GM23338 (cell line): ENCODE data around the gene AAMDC. TPM values are rescaled to one million over a fixed set of nuclear protein-coding genes. Genes with fewer than 3 reads are reported as not detected.

Source experiments
- ATAC-seq: fragments of 200-7000 bp; cut with Tn5 transposase; 3 replicates; pipeline ENCODE4 v1.9.1; 2020
- DNase-seq: peaks from one replicate; pipeline ENCODE4 v3.0.0-alpha.2; 2015; ENCODE audit warnings: low spot score
- H2AFZ ChIP-seq: fragments of 200-600 bp; sonication (generic); 2 replicates; pipeline ENCODE4 v1.8.0; 2016; ENCODE audit warnings: antibody characterized with exemption, mild to moderate bottlenecking, moderate library complexity
- H3F3A ChIP-seq: fragments of 200-600 bp; sonication (generic); replicated peaks from 2 replicates; pipeline ENCODE4 v1.8.0; 2017; ENCODE audit warnings: antibody characterized with exemption, mixed run types, low read depth
- H3K27ac ChIP-seq: fragments of 200-600 bp; sonication (generic); 2 replicates; pipeline ENCODE4 v1.6.1; 2016; ENCODE audit warnings: low read depth
- H3K27me3 ChIP-seq: fragments of 200-600 bp; sonication (generic); 2 replicates; pipeline ENCODE4 v1.8.0; 2016; ENCODE audit warnings: mild to moderate bottlenecking, mixed run types, moderate library complexity; ENCODE audit not compliant: insufficient read depth
- H3K36me3 ChIP-seq: fragments of 200-600 bp; sonication (generic); 2 replicates; pipeline ENCODE4 v1.8.0; 2016; ENCODE audit warnings: mild to moderate bottlenecking; ENCODE audit not compliant: insufficient read depth
- H3K4me1 ChIP-seq: fragments of 200-600 bp; sonication (generic); 2 replicates; pipeline ENCODE4 v1.8.0; 2016; ENCODE audit warnings: mild to moderate bottlenecking, moderate library complexity; ENCODE audit not compliant: insufficient read depth
- H3K4me2 ChIP-seq: fragments of 200-600 bp; sonication (generic); 2 replicates; pipeline ENCODE4 v1.7.1; 2017; ENCODE audit warnings: mixed run types
- H3K4me3 ChIP-seq: fragments of 200-600 bp; sonication (generic); 2 replicates; pipeline ENCODE4 v1.6.1; 2016; ENCODE audit warnings: mixed run types
- H3K79me2 ChIP-seq: fragments of 200-600 bp; sonication (generic); replicated peaks from 2 replicates; pipeline ENCODE4 v1.8.0; 2017; ENCODE audit warnings: mild to moderate bottlenecking; ENCODE audit not compliant: insufficient read depth
- H3K9me2 ChIP-seq: fragments of 200-600 bp; sonication (generic); 2 replicates; pipeline ENCODE4 v1.8.0; 2017; ENCODE audit not compliant: insufficient read depth
- H4K20me1 ChIP-seq: fragments of 200-600 bp; sonication (generic); replicated peaks from 2 replicates; pipeline ENCODE4 v1.8.0; 2017; ENCODE audit warnings: mild to moderate bottlenecking; ENCODE audit not compliant: insufficient read depth
- H3K27ac Mint-ChIP-seq: 2 replicates; pipeline ENCODE4 v1.8.0; 2020; ENCODE audit warnings: inconsistent platforms, mild to moderate bottlenecking, moderate library complexity, mixed read lengths
- H3K27me3 Mint-ChIP-seq: 3 replicates; pipeline ENCODE4 v1.8.0; 2022; ENCODE audit warnings: low read depth, mild to moderate bottlenecking, moderate library complexity, mixed read lengths, inconsistent platforms; ENCODE audit not compliant: insufficient read depth, poor library complexity
- H3K36me3 Mint-ChIP-seq: 3 replicates; pipeline ENCODE4 v1.8.0; 2021; ENCODE audit warnings: low read depth, mild to moderate bottlenecking, inconsistent platforms, moderate library complexity, mixed read lengths
- H3K4me1 Mint-ChIP-seq: 3 replicates; pipeline ENCODE4 v1.8.0; 2020; ENCODE audit warnings: mild to moderate bottlenecking, inconsistent platforms, mixed read lengths
- H3K4me3 Mint-ChIP-seq: 3 replicates; pipeline ENCODE4 v1.8.0; 2021; ENCODE audit warnings: moderate library complexity, mild to moderate bottlenecking, inconsistent platforms, mixed read lengths
- H3K9me3 Mint-ChIP-seq: 3 replicates; pipeline ENCODE4 v1.8.0; 2020; ENCODE audit warnings: moderate library complexity, mild to moderate bottlenecking, inconsistent platforms, mixed read lengths
- CREB1 ChIP-seq: fragments of 250-450 bp; sonication (Bioruptor Pico); IDR thresholded peaks from 2 replicates; pipeline ENCODE4 v1.5.0; 2020; ENCODE audit warnings: low read depth, mild to moderate bottlenecking, moderate library complexity
- EZH2 ChIP-seq: fragments of 200-600 bp; sonication (generic); IDR thresholded peaks from one replicate; pipeline ENCODE4 v1.8.0; 2017; ENCODE audit warnings: antibody characterized with exemption, mild to moderate bottlenecking, low read depth; ENCODE audit not compliant: unreplicated experiment
- EZH2phosphoT487 ChIP-seq: fragments of 200-600 bp; sonication (generic); IDR thresholded peaks from one replicate; pipeline ENCODE4 v1.8.1; 2018; ENCODE audit warnings: antibody characterized with exemption; ENCODE audit not compliant: unreplicated experiment
- JUNB ChIP-seq: IDR thresholded peaks from one replicate; pipeline ENCODE4 v1.6.1; 2016; ENCODE audit warnings: antibody characterized with exemption; ENCODE audit not compliant: unreplicated experiment
- NANOG ChIP-seq: IDR thresholded peaks from 2 replicates; pipeline ENCODE4 v1.6.1; 2016; ENCODE audit warnings: antibody characterized with exemption, borderline replicate concordance
- POLR2AphosphoS5 ChIP-seq: IDR thresholded peaks from 2 replicates; pipeline ENCODE4 v1.6.1; 2016; ENCODE audit warnings: antibody characterized with exemption, low read depth
- STAT1 ChIP-seq: IDR thresholded peaks from one replicate; pipeline ENCODE4 v1.6.1; 2016; ENCODE audit warnings: antibody characterized with exemption; ENCODE audit not compliant: unreplicated experiment
- ZNF114 ChIP-seq: fragments of 250-450 bp; sonication (Bioruptor Pico); IDR thresholded peaks from 2 replicates; pipeline ENCODE4 v1.5.0; 2020; ENCODE audit warnings: mild to moderate bottlenecking, moderate library complexity
- ZNF331 ChIP-seq: fragments of 250-450 bp; sonication (Bioruptor Pico); IDR thresholded peaks from 2 replicates; pipeline ENCODE4 v1.5.0; 2020; ENCODE audit warnings: low read depth, mild to moderate bottlenecking, moderate library complexity
- ZNF462 ChIP-seq: fragments of 250-450 bp; sonication (Bioruptor Pico); IDR thresholded peaks from 2 replicates; pipeline ENCODE4 v1.5.0; 2020; ENCODE audit warnings: mild to moderate bottlenecking, moderate library complexity
- polyA plus RNA-seq: library from polyadenylated mRNA; unstranded; fragments of >200 nt; fragmentation: Nextera tagmentation; extraction: Ambion mirVana; gene quantifications from 2 replicates; pipeline ENCODE4 v1.2.1, GENCODE V29; 2016
- total RNA-seq: library from RNA; depleted of rRNA; stranded (reverse); fragments of >200 nt; shearing (Covaris generic); gene quantifications from 2 replicates; pipeline ENCODE4 v1.2.3, GENCODE V29; 2014
- TF ChIP-seq, protein P1 (sequence below): IDR thresholded peaks from 2 replicates; pipeline ENCODE4 v1.6.1; 2016; ENCODE audit warnings: antibody characterized with exemption
- TF ChIP-seq, protein P2 (sequence below): IDR thresholded peaks from one replicate; pipeline ENCODE4 v1.6.1; 2018; ENCODE audit warnings: antibody characterized with exemption; ENCODE audit not compliant: unreplicated experiment
- TF ChIP-seq, protein P3 (sequence below), 2 experiments: fragments of 200-600 bp in 1 of 2; sonication (generic) in 1 of 2; conservative IDR thresholded peaks; 2 replicates each; pipeline versions ENCODE4 v1.5.1 to v1.6.1; 2016 to 2017; ENCODE audit warnings: antibody characterized with exemption in 2 of 2, low read depth in 2 of 2, mild to moderate bottlenecking in 2 of 2, moderate library complexity in 1 of 2

AAMDC gene
- total and polyA plus RNA-seq, 2 experiments from 2014 or later: 5.3 to 50.2 TPM

DNA sequence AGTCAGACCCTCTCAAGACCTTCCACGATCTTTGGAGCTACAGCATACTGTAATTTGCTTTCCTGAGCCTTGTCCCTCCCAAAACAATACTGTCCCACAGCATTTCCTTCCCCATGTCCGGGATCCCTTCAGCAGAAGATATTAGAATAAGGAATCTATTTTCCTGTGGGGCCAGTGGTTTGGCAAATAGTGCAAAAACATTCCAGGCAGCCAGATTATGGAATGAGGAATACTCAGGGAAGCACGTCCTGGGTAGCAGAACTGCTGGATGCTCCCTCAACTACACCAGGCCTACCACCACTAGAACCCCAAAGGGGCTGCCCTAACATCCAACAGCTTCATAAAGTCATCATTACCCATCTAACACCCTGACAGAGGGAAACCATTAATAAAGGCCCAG lies 61.5 kb downstream of the AAMDC start:
- no peaks in the 10 kb centered on the region; the same call in 2 of the 3 replicates for H3K9me3 Mint-ChIP-seq
- H3K27me3 Mint-ChIP-seq: peaks cover 3% of the 10 kb centered on the region
- H3K36me3 ChIP-seq: peaks cover 4% of the 10 kb centered on the region; the same call in 1 of the 2 replicates
- H3K4me1 Mint-ChIP-seq: no peaks in the 10 kb centered on the region
- no peak overlapping the region for H3K27ac Mint-ChIP-seq
- H3K9me2 ChIP-seq: no peaks in the 10 kb centered on the region
- DNase-seq (no peak), ATAC-seq (no peak)
- H3F3A ChIP-seq: no peaks in the 10 kb centered on the region
- no peak overlapping the region for H3K4me3 ChIP-seq
- H3K27ac ChIP-seq: no peak overlapping the region
- no peaks in the 10 kb centered on the region for H3K79me2 ChIP-seq
- H2AFZ ChIP-seq: no peak overlapping the region
- H3K27me3 ChIP-seq: no peaks in the 10 kb centered on the region
- H3K4me1 ChIP-seq: no peaks in the 10 kb centered on the region; the same call in 1 of the 2 replicates
- TF ChIP-seq EZH2phosphoT487 (no peak), ZNF331 (CRISPR knock-in tag) (no peak), CREB1 (CRISPR knock-in tag) (no peak), NANOG (no peak), ZNF462 (CRISPR knock-in tag) (no peak), POLR2AphosphoS5 (no peak), ZNF114 (CRISPR knock-in tag) (no peak), JUNB (no peak), STAT1 (no peak), EZH2 (no peak)
- TF ChIP-seq, protein P1, sequence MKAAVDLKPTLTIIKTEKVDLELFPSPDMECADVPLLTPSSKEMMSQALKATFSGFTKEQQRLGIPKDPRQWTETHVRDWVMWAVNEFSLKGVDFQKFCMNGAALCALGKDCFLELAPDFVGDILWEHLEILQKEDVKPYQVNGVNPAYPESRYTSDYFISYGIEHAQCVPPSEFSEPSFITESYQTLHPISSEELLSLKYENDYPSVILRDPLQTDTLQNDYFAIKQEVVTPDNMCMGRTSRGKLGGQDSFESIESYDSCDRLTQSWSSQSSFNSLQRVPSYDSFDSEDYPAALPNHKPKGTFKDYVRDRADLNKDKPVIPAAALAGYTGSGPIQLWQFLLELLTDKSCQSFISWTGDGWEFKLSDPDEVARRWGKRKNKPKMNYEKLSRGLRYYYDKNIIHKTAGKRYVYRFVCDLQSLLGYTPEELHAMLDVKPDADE: no peak
- TF ChIP-seq, protein P2, sequence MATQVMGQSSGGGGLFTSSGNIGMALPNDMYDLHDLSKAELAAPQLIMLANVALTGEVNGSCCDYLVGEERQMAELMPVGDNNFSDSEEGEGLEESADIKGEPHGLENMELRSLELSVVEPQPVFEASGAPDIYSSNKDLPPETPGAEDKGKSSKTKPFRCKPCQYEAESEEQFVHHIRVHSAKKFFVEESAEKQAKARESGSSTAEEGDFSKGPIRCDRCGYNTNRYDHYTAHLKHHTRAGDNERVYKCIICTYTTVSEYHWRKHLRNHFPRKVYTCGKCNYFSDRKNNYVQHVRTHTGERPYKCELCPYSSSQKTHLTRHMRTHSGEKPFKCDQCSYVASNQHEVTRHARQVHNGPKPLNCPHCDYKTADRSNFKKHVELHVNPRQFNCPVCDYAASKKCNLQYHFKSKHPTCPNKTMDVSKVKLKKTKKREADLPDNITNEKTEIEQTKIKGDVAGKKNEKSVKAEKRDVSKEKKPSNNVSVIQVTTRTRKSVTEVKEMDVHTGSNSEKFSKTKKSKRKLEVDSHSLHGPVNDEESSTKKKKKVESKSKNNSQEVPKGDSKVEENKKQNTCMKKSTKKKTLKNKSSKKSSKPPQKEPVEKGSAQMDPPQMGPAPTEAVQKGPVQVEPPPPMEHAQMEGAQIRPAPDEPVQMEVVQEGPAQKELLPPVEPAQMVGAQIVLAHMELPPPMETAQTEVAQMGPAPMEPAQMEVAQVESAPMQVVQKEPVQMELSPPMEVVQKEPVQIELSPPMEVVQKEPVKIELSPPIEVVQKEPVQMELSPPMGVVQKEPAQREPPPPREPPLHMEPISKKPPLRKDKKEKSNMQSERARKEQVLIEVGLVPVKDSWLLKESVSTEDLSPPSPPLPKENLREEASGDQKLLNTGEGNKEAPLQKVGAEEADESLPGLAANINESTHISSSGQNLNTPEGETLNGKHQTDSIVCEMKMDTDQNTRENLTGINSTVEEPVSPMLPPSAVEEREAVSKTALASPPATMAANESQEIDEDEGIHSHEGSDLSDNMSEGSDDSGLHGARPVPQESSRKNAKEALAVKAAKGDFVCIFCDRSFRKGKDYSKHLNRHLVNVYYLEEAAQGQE: no peak
- TF ChIP-seq, protein P3, sequence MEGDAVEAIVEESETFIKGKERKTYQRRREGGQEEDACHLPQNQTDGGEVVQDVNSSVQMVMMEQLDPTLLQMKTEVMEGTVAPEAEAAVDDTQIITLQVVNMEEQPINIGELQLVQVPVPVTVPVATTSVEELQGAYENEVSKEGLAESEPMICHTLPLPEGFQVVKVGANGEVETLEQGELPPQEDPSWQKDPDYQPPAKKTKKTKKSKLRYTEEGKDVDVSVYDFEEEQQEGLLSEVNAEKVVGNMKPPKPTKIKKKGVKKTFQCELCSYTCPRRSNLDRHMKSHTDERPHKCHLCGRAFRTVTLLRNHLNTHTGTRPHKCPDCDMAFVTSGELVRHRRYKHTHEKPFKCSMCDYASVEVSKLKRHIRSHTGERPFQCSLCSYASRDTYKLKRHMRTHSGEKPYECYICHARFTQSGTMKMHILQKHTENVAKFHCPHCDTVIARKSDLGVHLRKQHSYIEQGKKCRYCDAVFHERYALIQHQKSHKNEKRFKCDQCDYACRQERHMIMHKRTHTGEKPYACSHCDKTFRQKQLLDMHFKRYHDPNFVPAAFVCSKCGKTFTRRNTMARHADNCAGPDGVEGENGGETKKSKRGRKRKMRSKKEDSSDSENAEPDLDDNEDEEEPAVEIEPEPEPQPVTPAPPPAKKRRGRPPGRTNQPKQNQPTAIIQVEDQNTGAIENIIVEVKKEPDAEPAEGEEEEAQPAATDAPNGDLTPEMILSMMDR (conservative IDR thresholded peaks at IDR 0.05; ENCODE audit: low read depth in 2 of 2): no peak
- peaks cover 9% of the 10 kb centered on the region; the same call in 1 of the 3 replicates for H3K36me3 Mint-ChIP-seq
- no peak overlapping the region for H3K4me3 Mint-ChIP-seq
- H3K4me2 ChIP-seq: no peak overlapping the region
- H4K20me1 ChIP-seq: no peaks in the 10 kb centered on the region
